Calu3 (cell line): Measurements from ENCODE around the gene STRADB. TPM values are rescaled to one million over a fixed set of nuclear protein-coding genes. Genes with fewer than 3 reads are reported as not detected.
"Not testable (repeated sequence)": the region's sequence is repeated elsewhere in the genome, so short reads cannot be mapped to it uniquely, and the experiment has no call there.

ENCODE experiments used
- BruUV-seq: library from RNA; stranded (reverse); fragments of 400-500 nt; replicated peaks from 2 replicates; lab custom pipeline; 2021; lab: Mats Ljungman, UMichigan
- CTCF ChIA-PET: fragments of 300-600 bp; sonication (Branson Sonifier 250); formaldehyde crosslinking; loops from one replicate; lab custom pipeline; 2022; ENCODE audit warnings: antibody characterized with exemption; lab: Charles Lee
- DNase-seq: peaks from one replicate; pipeline ENCODE4 v3.0.0; 2022
- H3K27ac Mint-ChIP-seq: one replicate; pipeline ENCODE4 v1.8.0; 2022; ENCODE audit warnings: mixed read lengths; ENCODE audit not compliant: unreplicated experiment
- H3K27me3 Mint-ChIP-seq: one replicate; pipeline ENCODE4 v1.8.0; 2022; ENCODE audit warnings: mixed read lengths; ENCODE audit not compliant: unreplicated experiment
- H3K36me3 Mint-ChIP-seq: one replicate; pipeline ENCODE4 v1.8.0; 2022; ENCODE audit warnings: mild to moderate bottlenecking, moderate library complexity, mixed read lengths; ENCODE audit not compliant: insufficient read depth, unreplicated experiment
- H3K4me1 Mint-ChIP-seq: one replicate; pipeline ENCODE4 v1.8.0; 2022; ENCODE audit warnings: mild to moderate bottlenecking, low read depth, mixed read lengths; ENCODE audit not compliant: unreplicated experiment
- H3K4me3 Mint-ChIP-seq: one replicate; pipeline ENCODE4 v1.8.0; 2022; ENCODE audit warnings: mild to moderate bottlenecking, low read depth, moderate library complexity, mixed read lengths; ENCODE audit not compliant: unreplicated experiment
- H3K9me3 Mint-ChIP-seq: one replicate; pipeline ENCODE4 v1.8.0; 2022; ENCODE audit warnings: low read depth, mixed read lengths; ENCODE audit not compliant: unreplicated experiment
- intact Hi-C: fragments of 100-400 bp; cut with micrococcal nuclease; formaldehyde crosslinking; loops from one replicate; pipeline ENCODE4 v1.10.0; 2022; ENCODE audit not compliant: unreplicated experiment
- total RNA-seq: library from RNA; stranded (reverse); gene quantifications from 2 replicates; pipeline ENCODE4 v1.2.3, GENCODE V29; 2022
- TF ChIP-seq, protein P1 (sequence below): fragments of 200-600 bp; IDR thresholded peaks from one replicate; pipeline ENCODE4 v1.8.0; 2022; ENCODE audit warnings: antibody characterized with exemption; ENCODE audit not compliant: unreplicated experiment

The STRADB gene
- total RNA-seq, 1 experiment from 2014 or later, result 19.0 TPM

DNA sequence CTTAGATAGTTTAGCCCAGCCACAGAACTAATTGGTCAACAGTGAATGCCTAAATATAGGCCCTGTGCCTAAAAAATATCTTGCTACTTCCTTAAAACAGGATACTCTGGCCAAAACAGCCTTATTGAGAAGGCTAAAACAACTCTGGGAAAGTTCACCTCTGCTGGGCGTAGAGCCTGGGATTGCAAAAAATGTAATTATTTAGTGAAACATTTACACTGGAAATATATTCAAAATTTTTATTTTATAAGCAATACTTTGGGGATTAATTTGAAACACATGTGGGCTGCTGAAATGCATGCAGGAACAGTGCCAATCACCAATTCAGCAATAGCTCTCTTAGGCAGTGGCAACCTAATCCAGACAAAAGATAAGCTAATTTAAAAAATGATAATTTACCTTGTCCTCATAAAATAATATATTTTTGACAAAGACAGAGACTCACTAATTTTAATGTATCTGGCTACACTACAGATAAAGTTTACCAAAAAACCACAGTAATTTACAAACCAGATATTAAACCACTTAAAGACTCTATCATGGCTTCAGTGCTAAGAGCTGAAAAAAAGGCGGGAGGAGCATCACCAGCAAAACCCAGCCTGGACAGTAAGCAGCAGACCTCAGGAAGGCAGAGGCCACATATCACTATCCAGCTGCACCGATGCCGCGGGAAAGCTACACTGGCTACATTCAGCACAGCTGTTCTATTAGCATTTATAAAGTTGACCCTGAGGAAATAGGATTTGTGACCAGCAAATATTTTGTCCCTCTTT is 18.7 kb upstream of the STRADB start:
- BruUV-seq, result no TSS peak
- no peak for DNase-seq
- Mint-ChIP-seq H3K27ac (no peak overlapping the region), H3K9me3 (peaks cover 7% of the 10 kb centered on the region), H3K36me3 (peaks cover 4% of the 10 kb centered on the region), H3K27me3 (no peaks in the 10 kb centered on the region), H3K4me1 (peaks cover 22% of the 10 kb centered on the region), H3K4me3 (no peak overlapping the region)
- TF ChIP-seq, protein P1, sequence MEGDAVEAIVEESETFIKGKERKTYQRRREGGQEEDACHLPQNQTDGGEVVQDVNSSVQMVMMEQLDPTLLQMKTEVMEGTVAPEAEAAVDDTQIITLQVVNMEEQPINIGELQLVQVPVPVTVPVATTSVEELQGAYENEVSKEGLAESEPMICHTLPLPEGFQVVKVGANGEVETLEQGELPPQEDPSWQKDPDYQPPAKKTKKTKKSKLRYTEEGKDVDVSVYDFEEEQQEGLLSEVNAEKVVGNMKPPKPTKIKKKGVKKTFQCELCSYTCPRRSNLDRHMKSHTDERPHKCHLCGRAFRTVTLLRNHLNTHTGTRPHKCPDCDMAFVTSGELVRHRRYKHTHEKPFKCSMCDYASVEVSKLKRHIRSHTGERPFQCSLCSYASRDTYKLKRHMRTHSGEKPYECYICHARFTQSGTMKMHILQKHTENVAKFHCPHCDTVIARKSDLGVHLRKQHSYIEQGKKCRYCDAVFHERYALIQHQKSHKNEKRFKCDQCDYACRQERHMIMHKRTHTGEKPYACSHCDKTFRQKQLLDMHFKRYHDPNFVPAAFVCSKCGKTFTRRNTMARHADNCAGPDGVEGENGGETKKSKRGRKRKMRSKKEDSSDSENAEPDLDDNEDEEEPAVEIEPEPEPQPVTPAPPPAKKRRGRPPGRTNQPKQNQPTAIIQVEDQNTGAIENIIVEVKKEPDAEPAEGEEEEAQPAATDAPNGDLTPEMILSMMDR, result no peak
- CTCF ChIA-PET, result interaction anchor here (1.3 kb wide), 1 partner anchor 12 kb away, joined by 4 read pairs; no protein-coding TSS in a partner anchor
- intact Hi-C loops, result no loop called here

DNA sequence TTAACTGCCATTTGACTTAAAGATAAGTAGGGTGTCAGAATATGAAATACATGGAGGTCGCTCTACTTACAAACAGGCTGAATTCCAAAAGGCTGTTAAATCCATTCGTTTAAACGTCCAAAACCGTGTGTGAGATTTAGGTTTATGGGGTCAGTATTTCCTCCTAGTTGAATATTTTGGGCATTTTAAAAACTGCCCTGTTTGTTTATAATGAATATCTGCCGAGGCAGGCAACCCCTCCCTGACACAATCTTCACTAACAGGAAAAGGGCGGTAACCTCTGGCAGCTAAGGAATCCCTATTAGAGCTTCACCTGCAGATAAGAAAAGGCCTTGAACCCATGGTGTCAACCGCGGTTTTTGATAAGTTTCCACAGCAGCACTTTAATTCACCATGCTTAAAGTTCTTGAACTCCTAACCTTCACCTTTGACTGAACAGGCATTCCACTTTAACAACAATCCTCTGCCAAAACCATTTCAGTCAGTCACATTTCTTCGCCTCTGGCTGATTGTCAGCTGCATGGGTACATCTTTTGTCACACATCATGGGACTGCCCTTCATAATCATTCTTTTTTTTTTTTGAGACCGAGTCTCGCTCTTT is 18.0 kb upstream of the STRADB start:
- H3K27me3 Mint-ChIP-seq, result no peaks in the 10 kb centered on the region
- TF ChIP-seq, protein P1, result no peak
- H3K27ac Mint-ChIP-seq, result no peak overlapping the region
- peaks cover 22% of the 10 kb centered on the region for H3K4me1 Mint-ChIP-seq
- H3K36me3 Mint-ChIP-seq, result peaks cover 4% of the 10 kb centered on the region
- intact Hi-C loops, result no loop called here
- no TSS peak for BruUV-seq
- peaks cover 7% of the 10 kb centered on the region for H3K9me3 Mint-ChIP-seq
- CTCF ChIA-PET, result interaction anchor here (1.3 kb wide), 1 partner anchor 12 kb away, joined by 4 read pairs; no protein-coding TSS in a partner anchor
- no peak for DNase-seq
- no peak overlapping the region for H3K4me3 Mint-ChIP-seq

DNA sequence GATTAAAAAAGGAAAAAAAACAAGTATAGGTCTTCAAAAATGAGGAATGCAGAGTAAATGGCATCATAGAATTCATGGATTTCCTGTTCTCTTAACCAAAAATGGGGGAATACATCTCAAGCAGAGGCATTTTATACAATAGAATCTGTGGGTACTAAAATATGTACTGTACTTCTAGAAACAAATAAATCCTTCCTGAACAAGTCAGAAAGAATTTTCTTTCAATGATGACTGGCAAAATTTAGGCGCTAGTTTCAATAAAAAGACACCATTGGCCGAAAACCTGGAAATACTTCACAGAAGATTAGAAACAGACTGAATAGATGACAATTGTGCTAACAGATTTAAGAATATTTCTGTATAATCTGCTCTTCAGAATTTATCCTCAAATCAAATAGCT is 15.4 kb upstream of the STRADB start:
- no TSS peak for BruUV-seq
- Mint-ChIP-seq H3K4me3 (no peak overlapping the region), H3K27ac (no peak overlapping the region), H3K27me3 (no peaks in the 10 kb centered on the region), H3K9me3 (no peaks in the 10 kb centered on the region), H3K36me3 (peaks cover 4% of the 10 kb centered on the region), H3K4me1 (peaks cover 33% of the 10 kb centered on the region)
- no peak for DNase-seq
- TF ChIP-seq, protein P1, result no peak
- CTCF ChIA-PET, result no interaction called here
- intact Hi-C loops, result no loop called here

DNA sequence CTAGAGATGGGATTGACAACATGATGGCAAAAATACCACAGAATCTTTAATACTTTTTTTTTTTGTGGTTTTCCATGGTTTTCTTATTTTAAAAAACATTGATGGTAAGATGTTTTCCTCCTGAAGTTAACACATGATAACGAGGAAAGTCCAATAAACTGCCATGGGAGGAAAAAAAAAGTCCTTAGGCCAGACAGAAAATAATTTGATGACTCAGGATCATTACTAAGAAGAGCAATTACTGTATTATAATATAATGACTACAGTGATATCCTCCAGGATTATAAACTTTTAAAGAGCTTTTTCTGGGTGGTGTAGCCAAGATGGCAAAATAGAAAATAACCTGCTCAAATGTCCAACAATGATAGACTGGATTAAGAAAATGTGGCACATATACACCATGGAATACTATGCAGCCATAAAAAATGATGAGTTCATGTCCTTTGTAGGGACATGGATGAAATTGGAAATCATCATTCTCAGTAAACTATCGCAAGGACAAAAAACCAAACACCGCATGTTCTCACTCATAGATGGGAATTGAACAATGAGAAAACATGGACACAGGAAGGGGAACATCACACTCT is 12.1 kb upstream of the STRADB start:
- H3K27me3 Mint-ChIP-seq, DNase-seq, intact Hi-C loops, BruUV-seq, H3K4me3 Mint-ChIP-seq, H3K36me3 Mint-ChIP-seq, H3K27ac Mint-ChIP-seq, H3K9me3 Mint-ChIP-seq: not testable (repeated sequence)
- CTCF ChIA-PET, result interaction anchor here (0.6 to 2.5 kb wide), 3 partner anchors 9 to 1748 kb away, joined by 3 to 13 read pairs (median 3); partner anchors contain the start of genes STRADB and TRAK2
- peaks cover 11% of the 10 kb centered on the region for H3K4me1 Mint-ChIP-seq
